Stimulated activated naive CD8-positive, alpha-beta T cell treated with anti-CD3 and anti-CD28 coated beads, Interleukin-15, Interleukin-2, amounts not matched to agents 100 U/mL and 50 U/mL, for 24 hours (primary cell): ENCODE data around the gene SPINT2.
"Not testable (repeated sequence)": the region's sequence is repeated elsewhere in the genome, so short reads cannot be mapped to it uniquely, and the experiment has no call there.

ENCODE experiments used
- ATAC-seq: fragments of 150-1000 bp; cut with Tn5 transposase; one replicate; pipeline ENCODE4 v1.10.0; 2021
- DNase-seq: peaks from one replicate; pipeline ENCODE4 v3.0.0; 2021

Gene SPINT2

GRCh38 chr19:38239816-38240215 lies 24.6 kb upstream of the SPINT2 start:
- DNase-seq (no peak), ATAC-seq (no peak)

GRCh38 chr19:38243279-38243673 lies 21.1 kb upstream of the SPINT2 start:
- DNase-seq (no peak), ATAC-seq (no peak)

DNA sequence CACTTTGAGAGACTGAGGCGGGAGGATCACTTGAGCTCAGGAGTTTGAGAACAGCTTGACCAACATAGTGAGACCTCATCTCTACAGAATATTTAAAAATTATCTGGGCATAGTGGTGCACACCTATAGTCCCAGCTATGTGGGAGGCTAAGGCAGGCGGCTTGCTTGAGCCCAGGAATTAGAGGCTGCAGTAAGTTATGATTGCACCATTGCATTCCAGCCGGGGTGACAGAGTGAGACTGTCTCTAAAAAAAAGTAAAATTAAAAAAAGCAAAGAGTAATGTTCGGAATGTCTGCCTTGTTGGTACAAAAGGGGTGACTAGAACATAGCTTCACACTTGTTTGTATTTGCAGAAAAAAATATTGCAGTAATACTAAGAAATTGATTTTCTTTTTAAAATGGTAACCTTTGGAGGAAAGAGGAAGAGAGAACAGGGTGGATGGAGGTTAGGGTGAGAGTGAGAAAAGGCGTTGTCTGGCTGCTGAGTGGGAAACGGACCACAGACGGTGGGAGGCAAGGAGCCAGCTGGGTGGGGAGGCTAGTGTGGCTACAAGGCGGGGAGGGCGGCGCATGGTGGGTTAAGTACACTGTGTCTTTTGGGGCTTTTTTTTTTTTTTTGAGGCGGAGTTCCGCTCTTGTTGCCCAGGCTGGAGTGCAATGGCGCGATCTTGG lies 18.4 kb upstream of the SPINT2 start:
- no peak for ATAC-seq
- no peak for DNase-seq

DNA sequence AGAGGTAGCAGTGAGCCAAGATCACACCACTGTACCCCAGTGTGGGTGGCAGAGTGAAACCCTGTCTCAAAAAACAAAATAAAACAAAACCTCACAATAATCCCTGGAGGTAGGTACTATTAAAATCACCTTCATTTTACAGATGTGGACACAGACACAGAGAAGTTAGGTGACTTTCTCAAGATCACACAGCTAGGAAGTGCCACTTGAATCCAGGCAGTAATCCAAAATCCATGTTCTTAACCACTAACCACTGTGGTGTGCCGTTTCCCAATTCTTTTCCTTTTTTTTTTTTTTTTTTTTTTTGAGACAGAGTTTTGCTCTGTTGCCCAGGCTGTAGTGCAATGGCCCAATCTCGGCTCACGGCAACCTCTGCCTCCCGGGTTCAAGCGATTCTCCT lies 17.2 kb upstream of the SPINT2 start:
- DNase-seq (no peak), ATAC-seq (no peak)

GRCh38 chr19:38247734-38248268 lies 16.6 kb upstream of the SPINT2 start:
- ATAC-seq = no peak
- no peak for DNase-seq

DNA sequence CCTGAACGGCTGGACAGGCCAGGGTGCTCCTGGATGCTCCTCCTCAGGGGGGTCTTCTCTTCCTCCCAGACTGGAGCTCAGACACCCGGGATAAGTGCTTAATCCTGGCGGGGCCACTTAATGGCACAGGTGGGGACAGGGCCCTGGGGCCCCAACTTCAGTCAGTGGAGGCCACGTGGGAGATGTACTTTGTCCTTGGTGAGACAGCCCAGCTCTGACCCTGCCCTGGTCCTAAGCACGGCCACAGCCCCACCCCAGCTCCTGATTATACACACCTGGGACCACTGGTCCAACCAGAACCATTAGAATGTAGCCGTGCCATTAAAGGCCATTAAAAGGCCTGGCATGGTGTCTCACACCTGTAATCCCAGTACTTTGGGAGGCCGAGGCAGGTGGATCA lies 16.0 kb upstream of the SPINT2 start:
- DNase-seq = no peak
- no peak for ATAC-seq

GRCh38 chr19:38250428-38250820 lies 13.9 kb upstream of the SPINT2 start:
- DNase-seq = no peak
- ATAC-seq = no peak

- DNase-seq = no peak
Measured at GRCh38 chr19:38250821-38251563, 13.4 kb upstream of the SPINT2 start.

GRCh38 chr19:38251564-38252051 lies 12.8 kb upstream of the SPINT2 start:
- no peak for DNase-seq
- ATAC-seq = no peak

More at GRCh38 chr19:38250821-38251563, 13.4 kb upstream of the SPINT2 start:
- no peak for ATAC-seq

GRCh38 chr19:38252385-38252784 lies 12.0 kb upstream of the SPINT2 start:
- ATAC-seq = no peak
- no peak for DNase-seq

DNA sequence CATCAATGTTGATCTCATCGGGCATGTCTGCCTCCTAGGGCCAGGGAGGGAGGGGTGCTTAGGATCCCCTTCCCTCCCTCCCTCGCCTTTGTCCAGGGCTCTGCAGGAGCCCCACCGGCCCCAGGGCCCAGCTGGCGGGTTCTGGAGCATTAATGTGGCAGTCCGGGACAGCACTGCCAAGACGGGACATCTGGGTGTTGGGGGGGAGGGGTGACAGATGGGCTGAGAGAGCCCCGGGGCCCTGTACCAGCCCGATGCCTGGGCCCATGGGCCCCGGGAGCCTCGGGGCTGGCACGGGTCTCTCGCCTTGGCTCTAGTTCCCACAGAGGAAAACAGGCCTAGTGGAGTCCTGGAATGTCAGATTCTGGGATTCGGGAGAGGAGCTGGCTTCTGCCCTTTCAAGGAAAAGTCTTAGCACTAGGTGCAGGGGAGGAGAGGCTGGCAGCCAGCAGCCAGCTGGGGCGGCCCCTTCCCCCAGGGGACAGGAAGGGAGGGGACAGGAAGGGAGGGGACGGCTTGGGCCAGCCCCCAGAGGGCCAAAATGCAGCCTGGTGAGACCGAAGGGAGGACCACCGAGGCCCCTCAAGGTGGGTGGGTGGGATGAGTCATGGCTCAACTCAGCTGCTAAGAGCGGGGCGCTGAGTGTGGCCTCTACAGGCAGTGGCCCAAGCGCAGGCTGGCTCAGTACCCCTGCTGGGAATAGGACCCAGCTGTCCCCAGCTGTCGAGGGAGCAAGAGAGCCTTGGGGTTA lies 11.3 kb upstream of the SPINT2 start:
- DNase-seq (no peak), ATAC-seq (peak; percentile 10)

- no peak for ATAC-seq
Measured at GRCh38 chr19:38253788-38254187, 10.6 kb upstream of the SPINT2 start.

DNA sequence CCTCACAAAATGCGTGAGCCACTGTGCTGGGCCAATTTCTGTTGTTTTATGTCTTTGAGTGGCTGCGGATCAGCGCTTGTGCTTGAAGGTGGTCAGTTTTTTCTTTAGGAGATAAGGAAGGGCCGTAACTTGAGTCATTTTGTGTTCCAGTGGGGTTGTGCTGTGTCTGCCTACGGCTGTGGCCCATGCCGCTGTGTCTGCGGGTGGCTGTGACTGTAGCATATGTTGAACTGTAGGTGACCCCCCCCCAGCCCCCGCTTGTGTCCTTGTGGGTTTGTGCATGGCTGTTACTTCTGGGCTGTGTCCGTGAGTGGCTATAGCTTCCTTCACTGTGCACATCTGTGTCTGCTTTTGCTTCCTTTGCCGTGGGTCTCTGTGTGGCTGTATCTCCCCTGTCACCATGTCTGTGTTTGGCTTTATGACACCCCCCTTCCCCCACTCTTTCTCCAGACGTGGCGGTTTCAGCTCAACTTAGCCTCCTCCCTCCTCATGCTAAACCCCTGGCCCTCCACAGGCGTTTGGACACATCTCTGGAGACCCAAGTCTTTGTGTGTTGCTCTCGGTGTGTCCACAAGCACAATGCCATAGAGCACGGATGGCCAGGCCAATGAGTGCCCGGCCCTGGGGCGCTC lies 8.9 kb upstream of the SPINT2 start:
- DNase-seq (no peak), ATAC-seq (no peak)

More at GRCh38 chr19:38253788-38254187, 10.6 kb upstream of the SPINT2 start:
- DNase-seq = no peak

GRCh38 chr19:38261942-38262341 lies 2.4 kb upstream of the SPINT2 start:
- not testable (repeated sequence) for ATAC-seq, DNase-seq

GRCh38 chr19:38262585-38263268 lies 1.6 kb upstream of the SPINT2 start:
- ATAC-seq (no peak), DNase-seq (no peak)

DNA sequence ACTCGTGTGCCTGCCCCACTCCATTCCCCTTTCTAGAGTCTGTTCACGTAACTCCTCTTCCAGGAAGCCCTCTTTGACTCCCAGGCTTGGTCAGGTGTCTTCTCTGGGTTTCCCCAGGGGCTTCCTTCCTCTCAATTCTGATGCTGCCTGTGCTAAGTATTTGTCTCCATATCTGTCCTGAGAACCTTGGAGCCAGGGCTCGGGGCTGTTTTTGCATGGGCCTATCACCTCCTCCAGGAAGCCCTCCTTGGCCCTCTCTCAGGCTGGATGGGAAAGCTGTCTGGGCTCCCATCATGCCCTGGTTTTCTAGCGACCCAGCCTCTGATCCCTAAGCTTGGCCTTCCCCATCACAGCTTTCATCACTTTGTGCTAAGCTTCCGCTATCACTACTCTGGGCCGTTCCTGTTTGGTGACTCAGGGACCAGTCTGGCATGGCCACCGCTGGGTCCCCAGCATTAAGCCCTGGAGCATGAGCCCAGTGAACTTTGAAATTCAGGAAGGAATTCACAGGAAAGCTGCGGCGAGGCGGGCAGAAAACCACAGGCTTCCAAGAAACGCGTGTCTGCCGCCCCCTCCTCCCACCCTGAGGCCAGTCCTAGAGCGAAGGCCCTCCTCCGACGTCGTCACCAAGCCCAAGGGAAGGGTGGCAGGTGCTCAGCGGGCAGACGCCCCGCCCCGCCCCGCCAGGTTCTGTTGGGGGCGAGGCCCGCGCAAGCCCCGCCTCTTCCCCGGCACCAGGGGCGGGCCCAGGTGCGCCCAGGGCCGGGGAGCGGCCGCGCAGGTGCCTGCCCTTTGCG lies 486 bp upstream of the SPINT2 start:
- DNase-seq = peak; percentile 73
- ATAC-seq = peak; percentile 88

DNA sequence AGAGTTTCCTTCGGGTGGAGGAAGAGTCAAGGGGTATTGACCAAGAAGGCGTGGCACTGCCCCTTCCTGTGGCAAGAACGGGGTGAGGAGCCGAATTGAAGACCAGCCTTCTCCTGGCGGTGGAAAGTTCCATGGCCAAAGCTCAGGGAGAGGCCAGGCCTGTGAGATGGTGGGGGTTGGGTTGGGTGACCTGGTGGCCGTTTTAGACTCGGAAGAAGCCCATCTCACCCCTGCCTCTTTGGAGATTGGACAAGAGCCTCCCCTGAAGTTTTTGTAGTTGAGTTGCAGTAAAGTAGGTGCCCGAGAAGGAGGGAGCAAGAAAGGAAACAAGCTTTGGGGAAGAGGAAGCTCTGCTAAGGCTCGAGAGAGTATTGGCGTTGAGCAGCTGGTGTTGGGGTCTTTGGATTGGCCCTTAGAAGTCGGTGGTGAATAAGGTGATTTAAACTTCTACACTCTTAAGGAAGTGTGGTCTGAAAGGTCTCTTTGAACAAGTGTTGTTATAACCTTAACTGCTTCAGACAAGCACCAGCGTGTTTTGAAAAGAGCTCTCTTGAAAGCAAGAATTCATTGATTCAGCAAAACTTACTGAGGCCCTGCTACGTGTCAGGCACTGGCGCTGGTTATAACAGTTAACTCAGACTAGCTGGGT lies 964 bp downstream of the SPINT2 start:
- peak; percentile 17 for DNase-seq
- no peak for ATAC-seq

DNA sequence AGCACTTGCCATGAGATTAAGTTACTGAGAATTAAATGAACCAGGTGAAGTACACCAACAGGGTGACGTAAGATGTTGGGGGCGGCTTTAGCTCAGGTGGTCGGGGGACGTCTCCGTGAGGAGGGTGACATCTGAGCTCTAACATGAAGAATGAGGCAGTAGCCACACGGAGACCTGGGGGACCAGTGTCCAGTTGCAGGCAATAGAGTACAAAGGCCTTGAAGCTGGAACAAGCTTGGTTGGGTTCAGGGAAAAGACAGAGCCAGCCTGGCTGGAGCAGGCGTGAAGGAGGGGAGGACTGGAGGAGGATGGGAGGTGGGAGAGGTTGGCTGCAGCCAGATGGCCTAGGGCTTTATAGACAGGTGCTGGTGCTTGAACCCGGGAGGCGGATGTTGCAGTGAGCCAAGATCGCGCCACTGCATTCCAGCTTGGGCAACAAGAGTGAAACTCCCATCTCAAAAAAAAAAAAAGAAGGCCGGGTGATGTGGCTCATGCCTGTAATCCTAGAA lies 1.6 kb downstream of the SPINT2 start:
- ATAC-seq (no peak), DNase-seq (no peak)

DNA sequence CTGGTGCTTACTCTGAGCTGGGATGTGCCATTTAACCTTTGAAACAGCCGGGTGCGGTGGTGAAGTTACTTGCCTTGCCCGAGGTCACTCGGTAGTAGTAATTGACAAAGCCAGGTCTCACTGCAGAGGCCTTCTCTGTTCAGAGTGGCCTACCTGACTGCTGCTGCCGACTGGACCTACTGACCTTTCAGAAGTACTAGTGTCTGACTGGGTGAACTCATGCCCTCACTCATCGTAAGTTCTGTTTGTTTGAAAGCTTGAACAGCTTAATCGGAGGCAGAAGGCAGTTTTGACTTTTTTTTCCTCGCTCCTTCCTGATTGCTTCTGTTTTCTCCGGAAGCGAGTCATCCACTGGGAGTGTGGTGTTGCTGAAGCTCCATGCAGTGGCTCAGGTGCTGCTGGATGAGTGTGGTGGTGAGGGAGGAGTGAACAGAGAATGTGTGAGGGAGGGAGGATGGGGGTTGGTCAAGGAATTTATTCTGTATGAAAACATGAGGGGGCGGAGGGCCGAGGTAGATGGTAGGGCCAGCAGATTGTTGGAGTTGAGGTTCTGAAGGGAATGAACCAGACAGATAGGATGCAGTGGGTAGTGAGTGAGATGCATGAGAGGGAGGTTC lies 2.7 kb downstream of the SPINT2 start:
- no peak for DNase-seq

More for the DNA sequence above, 2.7 kb downstream of the SPINT2 start:
- ATAC-seq = no peak
